Astrocyte (in vitro differentiated cells and primary cell): ENCODE measurements around the gene PBLD. TPM values are rescaled to one million over a fixed set of nuclear protein-coding genes. Genes with fewer than 3 reads are reported as not detected.

Experiments
- DNase-seq: peaks from one replicate; pipeline ENCODE4 v3.0.0-alpha.2; 2010; ENCODE audit warnings: low read depth
- FAIRE-seq: peaks from 2 replicates; lab custom pipeline; 2011; peaks lifted over from hg19 to GRCh38; lab: Jason Lieb, UNC
- H2AFZ ChIP-seq: 2 replicates; pipeline ENCODE4 v1.6.0; 2012; ENCODE audit warnings: low read depth, low read length, inconsistent platforms
- H3K27ac ChIP-seq: 2 replicates; pipeline ENCODE4 v1.5.1; 2011; ENCODE audit warnings: low read depth, low read length, inconsistent platforms
- H3K27me3 ChIP-seq: 2 replicates; pipeline ENCODE4 v1.6.0; 2011; ENCODE audit warnings: low read length, inconsistent platforms; ENCODE audit not compliant: insufficient read depth
- H3K36me3 ChIP-seq: 2 replicates; pipeline ENCODE4 v1.5.1; 2011; ENCODE audit warnings: low read length, inconsistent platforms; ENCODE audit not compliant: insufficient read depth
- H3K4me1 ChIP-seq: 2 replicates; pipeline ENCODE4 v1.5.1; 2011; ENCODE audit warnings: low read length, inconsistent platforms; ENCODE audit not compliant: insufficient read depth
- H3K4me2 ChIP-seq: 2 replicates; pipeline ENCODE4 v1.6.0; 2012; ENCODE audit warnings: low read length, inconsistent platforms
- H3K4me3 ChIP-seq: 2 replicates; pipeline ENCODE4 v1.5.1; 2011; ENCODE audit warnings: low read depth, mild to moderate bottlenecking, low read length, inconsistent platforms; ENCODE audit not compliant: insufficient read depth
- H3K79me2 ChIP-seq: 2 replicates; pipeline ENCODE4 v1.6.0; 2012; ENCODE audit warnings: mild to moderate bottlenecking, low read length, inconsistent platforms; ENCODE audit not compliant: insufficient read depth
- H3K9ac ChIP-seq: 2 replicates; pipeline ENCODE4 v1.6.0; 2012; ENCODE audit warnings: mild to moderate bottlenecking, low read length, inconsistent platforms
- H3K9me3 ChIP-seq: 2 replicates; pipeline ENCODE4 v1.5.1; 2012; ENCODE audit warnings: low read depth, mild to moderate bottlenecking, low read length, inconsistent platforms; ENCODE audit not compliant: insufficient read depth
- H4K20me1 ChIP-seq: 2 replicates; pipeline ENCODE4 v1.6.0; 2012; ENCODE audit warnings: low read length, inconsistent platforms; ENCODE audit not compliant: insufficient read depth
- H3K27ac Mint-ChIP-seq: one replicate; pipeline ENCODE4 v1.8.0; 2021; ENCODE audit warnings: mild to moderate bottlenecking, mixed read lengths; ENCODE audit not compliant: unreplicated experiment
- H3K27me3 Mint-ChIP-seq: one replicate; pipeline ENCODE4 v1.8.0; 2021; ENCODE audit warnings: low read depth, mixed read lengths; ENCODE audit not compliant: unreplicated experiment
- H3K36me3 Mint-ChIP-seq: one replicate; pipeline ENCODE4 v1.8.0; 2021; ENCODE audit warnings: low read depth, mixed read lengths; ENCODE audit not compliant: unreplicated experiment
- H3K4me1 Mint-ChIP-seq: one replicate; pipeline ENCODE4 v1.8.0; 2021; ENCODE audit warnings: low read depth, mixed read lengths; ENCODE audit not compliant: unreplicated experiment
- H3K4me3 Mint-ChIP-seq: one replicate; pipeline ENCODE4 v1.8.0; 2021; ENCODE audit warnings: mild to moderate bottlenecking, moderate library complexity, mixed read lengths; ENCODE audit not compliant: unreplicated experiment
- H3K9me3 Mint-ChIP-seq: one replicate; pipeline ENCODE4 v1.8.0; 2021; ENCODE audit warnings: mild to moderate bottlenecking, mixed read lengths; ENCODE audit not compliant: unreplicated experiment
- CTCF ChIP-seq: IDR thresholded peaks from 2 replicates; pipeline ENCODE4 v1.5.1; 2011; ENCODE audit warnings: low read depth, mild to moderate bottlenecking, inconsistent platforms, low read length, moderate library complexity; ENCODE audit not compliant: insufficient read depth
- EZH2 ChIP-seq: IDR thresholded peaks from 2 replicates; pipeline ENCODE4 v1.6.1; 2012; ENCODE audit warnings: mild to moderate bottlenecking, low read length, inconsistent platforms; ENCODE audit not compliant: insufficient read depth
- total RNA-seq: library from RNA; stranded (reverse); gene quantifications from 2 replicates; pipeline ENCODE4 v1.2.1, GENCODE V29; 2021

The PBLD gene
- total RNA-seq, 1 donor from 2014 or later = 6.1 TPM

GRCh38 chr10:68302871-68303270 is 29.9 kb downstream of the PBLD start:
- Histone ChIP-seq H3K27me3 (no peaks in the 10 kb centered on the region), H2AFZ (no peak overlapping the region), H3K9me3 (no peaks in the 10 kb centered on the region), H3K9ac (no peak overlapping the region), H3K27ac (no peak overlapping the region), H3K79me2 (no peaks in the 10 kb centered on the region), H3K4me2 (no peak overlapping the region), H3K4me1 (no peaks in the 10 kb centered on the region), H4K20me1 (no peaks in the 10 kb centered on the region), H3K36me3 (no peaks in the 10 kb centered on the region), H3K4me3 (no peak overlapping the region)
- FAIRE-seq (no peak), DNase-seq (no peak)
- Mint-ChIP-seq H3K27me3 (peaks cover 11% of the 10 kb centered on the region), H3K9me3 (no peaks in the 10 kb centered on the region), H3K4me3 (no peak overlapping the region), H3K4me1 (peaks cover 2% of the 10 kb centered on the region), H3K36me3 (no peaks in the 10 kb centered on the region), H3K27ac (no peak overlapping the region)
- TF ChIP-seq CTCF = no peak
- no peak for TF ChIP-seq EZH2

- Histone ChIP-seq H4K20me1 (no peaks in the 10 kb centered on the region), H3K27ac (no peak overlapping the region), H3K9me3 (no peaks in the 10 kb centered on the region), H3K27me3 (no peaks in the 10 kb centered on the region), H3K4me1 (no peaks in the 10 kb centered on the region), H3K4me2 (no peak overlapping the region), H3K4me3 (no peak overlapping the region), H3K36me3 (no peaks in the 10 kb centered on the region), H3K79me2 (no peaks in the 10 kb centered on the region), H3K9ac (no peak overlapping the region), H2AFZ (no peak overlapping the region)
- TF ChIP-seq CTCF = no peak
- no peak for TF ChIP-seq EZH2
- Mint-ChIP-seq H3K4me3 (no peak overlapping the region), H3K36me3 (no peaks in the 10 kb centered on the region), H3K27me3 (peaks cover 11% of the 10 kb centered on the region), H3K4me1 (peaks cover 2% of the 10 kb centered on the region), H3K27ac (no peak overlapping the region), H3K9me3 (no peaks in the 10 kb centered on the region)
- DNase-seq (no peak), FAIRE-seq (no peak)
Measured at GRCh38 chr10:68302503-68302823, 30.3 kb downstream of the PBLD start.

- Histone ChIP-seq H3K27ac (no peak overlapping the region), H3K4me2 (no peak overlapping the region), H3K9ac (no peak overlapping the region), H3K27me3 (no peaks in the 10 kb centered on the region), H3K4me1 (no peaks in the 10 kb centered on the region), H3K9me3 (no peaks in the 10 kb centered on the region), H2AFZ (no peak overlapping the region), H3K36me3 (no peaks in the 10 kb centered on the region), H3K79me2 (no peaks in the 10 kb centered on the region), H4K20me1 (no peaks in the 10 kb centered on the region), H3K4me3 (no peak overlapping the region)
- H3K9me3 Mint-ChIP-seq = no peaks in the 10 kb centered on the region
- FAIRE-seq (no peak), DNase-seq (peak; percentile 60)
- H3K36me3 Mint-ChIP-seq = no peaks in the 10 kb centered on the region
- peaks cover 2% of the 10 kb centered on the region for H3K4me1 Mint-ChIP-seq
- no peak overlapping the region for H3K27ac Mint-ChIP-seq
- peaks cover 11% of the 10 kb centered on the region for H3K27me3 Mint-ChIP-seq
- H3K4me3 Mint-ChIP-seq = no peak overlapping the region
- TF ChIP-seq CTCF (peak; percentile 66), EZH2 (no peak)
Measured at GRCh38 chr10:68301790-68302502, 30.8 kb downstream of the PBLD start.
